ENCODE measurements around the gene HOXB8. TPM values are rescaled to one million over a fixed set of nuclear protein-coding genes. Genes with fewer than 3 reads are reported as not detected.

HOXB8 gene
- total and polyA plus RNA-seq, 8 donors, result 0.32 to 1.6 (median 0.70) TPM

- intact Hi-C loops (cut with DNase I), result no loop called here
- ATAC-seq, result peak; percentile 18
- Histone ChIP-seq H3K27me3 (peaks cover 52 to 100% of the 10 kb centered on the region in 2 donors), H3K27ac (peak overlapping the region; percentile 76 to 90), H3K4me1 (peaks cover 5 to 58% of the 10 kb centered on the region in 2 donors), H3K36me3 (no peaks in the 10 kb centered on the region), H3K9me3 (no peaks in the 10 kb centered on the region), H3K4me3 (peak overlapping the region; percentile 36 to 62)
- no peak for DNase-seq
- TF ChIP-seq CTCF (IDR thresholded peaks at IDR 0.05), result no peak
Observed at GRCh38 chr17:48586355-48587258, 28.5 kb downstream of the HOXB8 start.

- no peaks in the 10 kb centered on the region for H3K36me3 ChIP-seq
- H3K9me3 ChIP-seq, result no peaks in the 10 kb centered on the region
- ATAC-seq (no peak), DNase-seq (no peak)
- H3K4me1 ChIP-seq, result peaks cover 5 to 60% of the 10 kb centered on the region in 2 donors
- intact Hi-C loops (cut with DNase I), result no loop called here
- TF ChIP-seq CTCF (IDR thresholded peaks at IDR 0.05), result no peak
- H3K27me3 ChIP-seq, result peaks cover 64 to 100% of the 10 kb centered on the region in 2 donors
- peak overlapping the region in 1 of 2 donors; percentile 29 for H3K27ac ChIP-seq
- no peak overlapping the region for H3K4me3 ChIP-seq
Observed at GRCh38 chr17:48584223-48584741, 30.8 kb downstream of the HOXB8 start.

- DNase-seq (no peak), ATAC-seq (no peak)
- peaks cover 9 to 63% of the 10 kb centered on the region in 2 donors for H3K4me1 ChIP-seq
- H3K4me3 ChIP-seq, result no peak overlapping the region
- no peaks in the 10 kb centered on the region for H3K9me3 ChIP-seq
- no peak for TF ChIP-seq CTCF (IDR thresholded peaks at IDR 0.05)
- no peaks in the 10 kb centered on the region for H3K36me3 ChIP-seq
- H3K27me3 ChIP-seq, result peaks cover 67 to 100% of the 10 kb centered on the region in 2 donors
- intact Hi-C loops (cut with DNase I), result no loop called here
- peak overlapping the region in 1 of 2 donors; percentile 95 for H3K27ac ChIP-seq
Observed at GRCh38 chr17:48583708-48584222, 31.3 kb downstream of the HOXB8 start.

- no peaks in the 10 kb centered on the region for H3K36me3 ChIP-seq
- no peak for TF ChIP-seq CTCF (IDR thresholded peaks at IDR 0.05)
- DNase-seq (no peak), ATAC-seq (no peak)
- peaks cover 67 to 100% of the 10 kb centered on the region in 2 donors for H3K27me3 ChIP-seq
- intact Hi-C loops (cut with DNase I), result no loop called here
- H3K4me1 ChIP-seq, result peaks cover 9 to 60% of the 10 kb centered on the region in 2 donors
- no peaks in the 10 kb centered on the region for H3K9me3 ChIP-seq
- H3K27ac ChIP-seq, result peak overlapping the region; percentile 62 to 95
- H3K4me3 ChIP-seq, result no peak overlapping the region
Observed at GRCh38 chr17:48582750-48583069, 32.4 kb downstream of the HOXB8 start.

Data from left lung (tissue), 10 donors.